GM21367 (cell line): ENCODE measurements around the gene SNX11.
"Not testable (repeated sequence)": the region's sequence is repeated elsewhere in the genome, so short reads cannot be mapped to it uniquely, and the experiment has no call there.

Experiments used
- ATAC-seq: cut with Tn5 transposase; IDR thresholded peaks from one replicate; pipeline ENCODE4 v1.9.1; 2021; ENCODE audit not compliant: unreplicated experiment

The SNX11 gene, protein sequence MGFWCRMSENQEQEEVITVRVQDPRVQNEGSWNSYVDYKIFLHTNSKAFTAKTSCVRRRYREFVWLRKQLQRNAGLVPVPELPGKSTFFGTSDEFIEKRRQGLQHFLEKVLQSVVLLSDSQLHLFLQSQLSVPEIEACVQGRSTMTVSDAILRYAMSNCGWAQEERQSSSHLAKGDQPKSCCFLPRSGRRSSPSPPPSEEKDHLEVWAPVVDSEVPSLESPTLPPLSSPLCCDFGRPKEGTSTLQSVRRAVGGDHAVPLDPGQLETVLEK

DNA sequence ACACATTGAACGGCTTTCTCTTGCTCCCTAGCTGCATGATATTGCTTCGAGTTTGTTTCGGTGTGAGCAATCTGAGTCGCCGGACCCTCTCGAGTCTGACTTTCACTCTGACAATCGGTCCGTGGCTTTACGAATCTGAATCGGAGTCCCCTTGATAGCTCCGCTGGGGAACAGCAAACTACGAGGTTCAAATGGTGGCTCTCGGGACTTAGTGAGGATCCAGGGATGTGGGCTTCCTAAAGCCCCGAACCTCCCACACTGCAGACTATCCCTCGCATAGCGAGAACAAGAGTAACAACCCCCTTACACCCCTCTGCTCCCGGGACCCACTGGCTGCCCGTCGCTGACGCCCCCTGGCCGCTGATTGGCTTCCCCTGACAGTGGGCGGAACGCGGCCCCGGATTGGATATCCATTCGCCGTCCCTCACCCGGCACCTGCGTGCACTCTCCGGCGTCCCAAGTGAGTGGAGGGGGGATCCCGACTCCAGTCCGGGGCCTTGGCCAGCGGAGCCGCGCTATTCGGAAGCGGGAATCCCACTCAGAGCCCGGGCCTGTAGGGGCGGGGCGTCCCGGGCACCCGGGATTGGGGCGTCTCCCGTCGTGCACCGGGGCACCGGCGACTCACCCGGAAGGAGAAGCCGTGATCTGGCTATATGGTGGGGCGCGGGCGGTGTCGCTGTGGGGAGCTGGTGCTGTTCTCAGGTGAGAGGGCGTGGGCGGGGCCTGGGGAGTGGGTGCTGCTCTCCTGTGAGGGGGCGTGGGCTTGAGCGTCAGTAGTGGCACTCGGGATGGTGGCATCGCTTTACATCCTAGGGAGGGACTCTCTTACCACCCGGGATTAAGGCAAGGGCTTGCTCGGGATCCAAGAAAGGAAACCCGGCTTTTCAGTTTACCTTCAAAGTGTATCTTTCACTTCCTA, at the start of gene SNX11:
TSS of gene SNX11 (plus strand) at position 630 of the 919 bp plus-strand sequence. CDS start 4,278 bp downstream, outside the sequence.
- peak; percentile 61 for ATAC-seq

DNA sequence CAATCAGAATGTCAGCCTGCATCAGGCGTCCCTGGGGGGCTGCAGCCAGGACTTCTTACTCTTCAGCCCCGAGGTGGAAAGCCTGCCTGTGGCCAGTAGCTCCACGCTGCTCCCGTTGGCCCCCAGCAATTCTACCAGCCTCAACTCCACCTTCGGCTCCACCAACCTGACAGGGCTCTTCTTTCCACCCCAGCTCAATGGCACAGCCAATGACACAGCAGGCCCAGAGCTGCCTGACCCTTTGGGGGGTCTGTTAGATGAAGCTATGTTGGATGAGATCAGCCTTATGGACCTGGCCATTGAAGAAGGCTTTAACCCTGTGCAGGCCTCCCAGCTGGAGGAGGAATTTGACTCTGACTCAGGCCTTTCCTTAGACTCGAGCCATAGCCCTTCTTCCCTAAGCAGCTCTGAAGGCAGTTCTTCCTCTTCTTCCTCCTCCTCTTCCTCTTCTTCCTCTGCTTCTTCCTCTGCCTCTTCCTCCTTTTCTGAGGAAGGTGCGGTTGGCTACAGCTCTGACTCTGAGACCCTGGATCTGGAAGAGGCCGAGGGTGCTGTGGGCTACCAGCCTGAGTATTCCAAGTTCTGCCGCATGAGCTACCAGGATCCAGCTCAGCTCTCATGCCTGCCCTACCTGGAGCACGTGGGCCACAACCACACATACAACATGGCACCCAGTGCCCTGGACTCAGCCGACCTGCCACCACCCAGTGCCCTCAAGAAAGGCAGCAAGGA, 49.0 kb upstream of the SNX11 start:
- ATAC-seq: no peak

DNA sequence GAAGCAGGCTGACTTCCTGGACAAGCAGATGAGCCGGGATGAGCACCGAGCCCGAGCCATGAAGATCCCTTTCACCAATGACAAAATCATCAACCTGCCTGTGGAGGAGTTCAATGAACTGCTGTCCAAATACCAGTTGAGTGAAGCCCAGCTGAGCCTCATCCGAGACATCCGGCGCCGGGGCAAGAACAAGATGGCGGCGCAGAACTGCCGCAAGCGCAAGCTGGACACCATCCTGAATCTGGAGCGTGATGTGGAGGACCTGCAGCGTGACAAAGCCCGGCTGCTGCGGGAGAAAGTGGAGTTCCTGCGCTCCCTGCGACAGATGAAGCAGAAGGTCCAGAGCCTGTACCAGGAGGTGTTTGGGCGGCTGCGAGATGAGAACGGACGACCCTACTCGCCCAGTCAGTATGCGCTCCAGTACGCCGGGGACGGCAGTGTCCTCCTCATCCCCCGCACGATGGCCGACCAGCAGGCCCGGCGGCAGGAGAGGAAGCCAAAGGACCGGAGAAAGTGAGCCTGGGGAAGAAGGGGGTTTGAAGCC, 48.4 kb upstream of the SNX11 start:
- ATAC-seq: no peak

DNA sequence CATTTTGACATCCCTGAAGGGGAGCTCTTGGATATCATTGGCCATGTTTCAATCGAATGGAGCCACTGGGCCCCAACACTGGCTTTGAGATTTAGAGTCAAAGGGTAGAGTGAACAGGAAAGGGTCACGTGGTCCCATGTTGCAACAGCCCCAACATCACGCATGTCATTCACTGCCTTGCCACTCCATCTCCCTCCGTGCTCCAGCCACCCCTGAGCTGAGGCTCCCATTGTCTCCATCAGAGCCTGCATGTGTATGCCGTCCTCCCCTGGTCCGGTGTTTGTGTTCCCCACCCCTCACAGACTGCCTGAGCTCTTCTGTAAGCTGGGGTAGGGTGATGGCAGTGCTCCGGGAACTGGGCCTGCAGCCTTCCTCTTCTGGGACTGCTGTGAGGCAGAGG, 47.3 kb upstream of the SNX11 start:
- no peak for ATAC-seq

DNA sequence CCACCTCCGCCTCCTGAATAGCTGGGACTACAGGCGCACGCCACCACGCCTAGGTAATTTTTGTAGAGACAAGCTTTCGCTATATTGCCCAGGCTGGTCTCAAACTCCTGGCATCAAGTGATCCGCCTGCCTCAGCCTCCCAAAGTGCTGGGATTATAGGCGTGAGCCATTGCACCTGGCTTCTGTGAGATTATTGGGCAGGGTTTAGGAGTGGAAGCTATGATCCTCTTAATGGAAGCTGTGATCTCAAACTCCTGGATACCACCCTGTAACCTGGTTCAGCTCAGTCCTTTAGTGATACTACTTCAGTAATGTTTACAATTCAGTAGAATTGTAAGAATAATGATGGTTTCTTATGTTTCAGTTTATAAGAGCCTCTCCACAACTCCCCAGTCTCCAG, 45.3 kb upstream of the SNX11 start:
- no peak for ATAC-seq

DNA sequence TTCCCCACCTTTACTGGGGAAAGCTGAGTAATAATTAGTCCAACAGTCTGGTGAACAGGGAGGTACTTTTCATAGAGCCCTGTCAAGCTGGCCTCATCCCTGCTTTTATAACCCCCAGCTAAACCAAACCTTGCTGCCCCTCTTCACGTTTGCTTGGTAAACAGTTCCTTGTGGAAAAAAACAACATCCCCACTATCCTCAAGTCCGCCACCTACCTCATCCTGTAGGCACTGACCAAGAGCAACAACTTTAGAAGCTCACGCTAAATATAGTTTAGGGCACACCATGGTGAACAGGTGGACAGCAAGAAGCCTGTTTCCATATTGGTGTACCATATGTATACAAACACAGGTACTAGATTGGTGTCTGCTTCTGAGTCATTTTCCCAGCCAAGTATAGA, 42.9 kb upstream of the SNX11 start:
- no peak for ATAC-seq

DNA sequence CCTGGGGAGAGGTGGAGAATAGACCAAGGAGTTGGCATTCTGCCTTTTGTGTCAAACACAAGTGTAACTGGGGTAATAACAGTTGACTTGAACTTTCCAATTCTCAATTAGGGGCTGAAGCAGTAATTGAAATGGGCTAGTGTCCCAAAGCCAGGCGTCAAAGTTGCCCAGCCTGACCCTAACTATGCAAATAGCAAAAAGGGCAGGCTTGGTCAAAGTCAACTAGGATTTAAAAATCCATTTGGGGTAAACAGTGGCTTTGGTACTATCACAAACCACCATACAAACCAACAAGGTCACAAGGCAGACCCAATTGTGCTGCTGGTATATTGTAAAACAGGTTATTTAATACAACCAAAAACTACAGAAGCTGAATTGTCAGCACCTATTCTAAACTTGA, 41.4 kb upstream of the SNX11 start:
- ATAC-seq: no peak

DNA sequence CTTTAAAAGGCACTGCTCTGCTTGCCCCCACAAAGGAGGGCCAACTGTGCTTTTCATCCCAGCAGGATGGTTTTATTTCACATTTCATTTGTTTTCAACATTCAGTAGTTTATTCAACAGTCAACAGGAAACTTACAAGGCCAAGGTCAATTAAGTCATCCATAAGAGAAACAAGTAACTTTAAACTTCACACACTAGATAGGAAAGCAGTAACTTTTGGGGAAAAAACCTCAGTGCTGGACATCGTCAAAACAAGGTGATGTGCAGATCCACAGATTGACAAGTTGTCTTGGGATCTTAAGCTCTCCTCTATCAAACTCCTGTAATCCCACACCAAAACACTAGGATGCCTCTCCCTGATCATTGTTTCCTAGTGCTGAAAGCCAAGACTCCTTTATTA, 40.9 kb upstream of the SNX11 start:
- ATAC-seq: no peak

DNA sequence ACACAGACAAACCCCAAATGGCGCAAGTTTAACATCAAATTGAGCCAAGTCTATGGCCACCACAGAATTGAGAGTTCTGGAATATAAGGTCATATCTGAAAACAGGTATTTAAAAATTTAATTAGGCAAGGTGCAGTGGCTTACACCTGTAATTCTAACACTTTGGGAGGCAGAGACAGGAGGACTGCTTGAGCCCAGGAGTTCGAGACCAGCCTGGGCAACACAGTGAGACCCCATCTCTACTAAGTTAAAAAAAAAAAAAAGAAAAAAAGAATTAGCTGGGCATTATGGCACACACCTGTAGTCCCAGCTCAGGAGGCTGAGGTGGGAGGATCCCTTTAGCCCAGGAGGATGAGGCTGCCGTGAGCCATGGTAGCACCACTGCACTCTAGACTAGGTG, 40.3 kb upstream of the SNX11 start:
- no peak for ATAC-seq

DNA sequence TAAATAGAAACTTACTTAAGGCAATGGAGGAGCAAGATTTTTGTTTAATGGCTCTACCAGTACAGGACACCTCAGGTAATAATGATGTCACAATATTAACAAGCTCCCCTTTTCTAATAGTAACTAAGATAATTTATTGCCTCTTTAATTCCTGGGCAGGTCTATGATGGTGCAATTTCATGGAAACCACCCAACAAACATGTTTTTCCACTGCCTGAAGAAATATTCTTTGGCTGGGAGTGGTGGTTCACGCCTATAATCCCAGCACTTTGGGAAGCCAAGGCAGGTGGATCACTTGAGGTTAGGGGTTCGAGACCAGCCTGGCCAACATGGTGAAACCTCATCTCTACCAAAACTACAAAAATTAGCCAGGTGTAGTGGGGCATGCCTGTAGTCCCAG, 39.8 kb upstream of the SNX11 start:
- not testable (repeated sequence) for ATAC-seq

DNA sequence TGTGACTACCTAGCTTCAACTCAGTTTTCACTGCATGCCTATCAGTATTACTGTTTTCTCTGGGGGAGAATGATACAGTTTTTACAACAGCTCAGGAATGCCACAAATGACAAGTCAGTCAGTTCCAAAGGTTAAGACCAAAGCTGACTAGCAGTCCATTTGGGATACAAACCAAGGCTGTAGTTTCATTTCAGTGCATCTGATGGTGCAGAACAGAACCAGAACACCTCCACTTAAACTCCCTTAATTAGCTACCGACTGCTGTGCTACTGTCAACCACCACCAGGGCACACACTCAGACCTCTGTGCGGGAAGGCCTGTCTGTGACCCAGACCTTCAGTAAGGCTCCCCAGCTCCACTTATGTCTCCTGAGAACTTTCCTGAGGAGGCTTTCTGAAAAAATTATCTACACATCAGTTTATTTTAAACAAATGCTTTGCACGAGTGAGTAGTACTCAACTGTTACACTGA, 39.0 kb upstream of the SNX11 start:
- ATAC-seq: no peak

DNA sequence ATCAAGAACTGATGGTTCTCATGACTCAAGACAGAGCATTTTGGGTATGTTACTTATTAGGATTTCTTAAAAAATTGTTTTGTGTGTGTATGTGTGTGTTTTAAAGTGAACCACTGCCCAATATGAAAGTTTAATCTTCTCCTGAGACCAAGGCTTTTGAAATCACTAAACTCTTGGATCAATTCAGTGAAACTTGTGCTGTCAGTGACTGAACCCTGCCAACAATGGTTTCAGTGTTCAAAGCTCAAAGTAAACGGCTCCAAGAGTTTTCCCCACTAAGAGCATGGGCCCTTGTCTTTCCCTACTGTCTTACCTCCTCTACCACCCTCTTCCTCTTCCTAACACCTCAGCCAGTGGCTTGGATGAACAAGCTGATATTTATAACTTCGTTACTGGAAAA, 37.4 kb upstream of the SNX11 start:
- no peak for ATAC-seq

DNA sequence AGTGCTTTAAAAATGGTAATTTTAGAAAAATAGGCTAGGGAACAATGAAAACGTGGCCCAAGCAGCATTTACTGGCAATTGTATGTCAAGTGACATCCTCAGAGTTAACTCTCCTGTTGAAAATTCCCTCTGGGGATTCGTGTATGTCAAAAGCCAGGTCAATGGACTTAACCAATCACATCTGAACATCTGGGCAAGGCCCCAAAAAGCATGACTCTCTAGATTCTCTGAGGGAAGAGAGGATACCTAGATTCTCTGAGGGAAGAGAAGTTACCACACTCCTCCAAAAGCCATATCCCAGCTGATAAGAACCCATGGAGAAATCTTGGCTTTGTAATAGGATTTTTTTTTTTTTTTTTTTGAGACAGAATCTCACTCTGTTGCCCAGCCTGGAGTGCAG, 35.9 kb upstream of the SNX11 start:
- no peak for ATAC-seq

DNA sequence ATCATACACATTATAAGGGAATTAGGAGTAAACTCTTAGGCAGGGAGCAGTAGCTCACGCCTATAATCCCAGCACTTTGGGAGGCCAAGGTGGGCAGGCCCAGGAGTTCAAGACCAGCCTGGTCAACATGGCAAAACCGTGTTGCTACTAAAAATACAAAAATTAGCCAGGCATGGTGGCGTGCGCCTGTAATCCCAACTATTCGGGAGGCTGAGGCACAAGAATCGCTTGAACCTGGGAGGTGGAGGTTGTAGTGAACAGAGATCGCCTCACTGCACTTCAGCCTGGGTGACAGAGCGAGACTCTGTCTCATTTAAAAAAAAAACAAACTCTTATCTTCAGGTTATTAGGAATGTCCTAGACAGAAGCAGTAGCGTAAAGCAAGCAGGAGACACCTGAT, 34.8 kb upstream of the SNX11 start:
- ATAC-seq: not testable (repeated sequence)

DNA sequence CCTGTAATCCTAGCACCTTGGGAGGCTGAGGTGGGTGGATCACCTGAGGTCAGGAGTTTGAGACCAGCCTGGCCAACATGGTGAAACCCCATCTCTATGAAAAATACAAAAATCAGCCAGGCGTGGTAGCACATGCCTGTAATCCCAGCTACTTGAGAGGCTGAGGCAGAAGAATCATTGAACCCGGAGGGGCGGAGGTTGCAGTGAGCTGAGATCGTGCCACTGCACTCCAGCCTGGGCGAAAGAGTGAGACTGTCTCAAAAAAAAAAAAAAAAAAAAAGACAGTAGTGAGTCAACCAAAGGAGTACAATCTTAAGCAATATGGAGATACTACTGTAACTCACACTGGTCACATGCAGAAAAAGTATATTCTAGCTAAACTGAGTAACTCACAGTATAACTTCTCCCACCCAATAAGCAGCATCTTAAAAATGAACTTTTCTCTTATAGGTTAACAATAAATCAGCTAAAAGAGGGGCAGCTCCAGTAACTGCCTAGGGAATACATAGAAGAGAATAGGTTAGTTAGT, 33.9 kb upstream of the SNX11 start:
- ATAC-seq: not testable (repeated sequence)

DNA sequence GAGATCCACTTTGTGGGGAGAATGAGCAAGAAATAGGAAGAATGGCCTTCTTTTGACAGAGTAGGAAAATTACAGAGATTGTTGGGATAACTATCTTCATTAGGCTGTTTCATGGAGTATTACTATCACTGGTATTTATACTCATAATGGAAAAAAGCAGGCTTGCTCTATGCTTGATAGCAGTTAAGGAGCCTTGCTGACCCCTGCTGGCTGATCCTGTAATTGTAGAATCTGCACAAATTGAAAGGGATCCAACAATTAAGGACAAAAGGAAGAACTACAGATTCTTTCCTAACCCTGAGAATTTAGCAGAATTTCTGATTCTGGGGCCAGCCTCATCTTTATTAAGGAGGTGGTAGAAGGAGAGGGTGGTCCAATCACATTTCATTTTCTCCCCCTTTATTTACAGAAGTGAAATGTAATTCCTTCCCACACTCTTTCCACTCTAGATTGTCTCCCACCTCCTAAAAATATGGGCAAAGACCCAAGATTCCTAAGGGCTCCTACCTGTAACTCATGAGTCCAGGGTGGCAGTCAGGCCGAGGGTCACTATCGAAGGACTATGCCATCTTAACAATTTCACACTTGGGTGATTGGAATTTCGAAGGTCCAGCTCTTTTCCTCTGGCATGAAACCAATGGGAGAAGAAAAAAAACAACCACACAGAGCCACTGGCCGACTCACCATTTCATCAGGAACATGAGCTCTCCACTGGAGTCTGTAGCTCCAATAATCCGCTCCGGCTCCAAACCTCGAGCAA, 33.1 kb upstream of the SNX11 start:
- ATAC-seq: no peak

DNA sequence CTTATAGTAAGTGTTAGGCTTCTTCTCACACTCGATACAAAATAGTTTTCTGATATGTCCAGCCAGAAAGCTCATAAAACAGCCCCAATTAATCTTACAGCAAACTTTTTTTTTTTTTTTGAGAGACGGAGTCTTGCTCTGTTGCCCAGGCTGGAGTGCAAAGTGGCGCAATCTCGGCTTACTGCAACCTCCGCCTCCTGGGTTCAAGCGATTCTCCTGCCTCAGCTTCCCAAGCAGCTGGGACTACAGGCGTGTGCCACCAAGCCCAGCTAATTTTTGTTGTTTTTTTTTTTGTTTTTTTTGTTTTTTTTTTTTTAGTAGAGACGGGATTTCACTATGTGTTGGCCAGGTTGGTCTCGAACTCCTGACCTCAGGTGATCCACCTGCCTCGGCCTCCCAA, 30.4 kb upstream of the SNX11 start:
- ATAC-seq: not testable (repeated sequence)

DNA sequence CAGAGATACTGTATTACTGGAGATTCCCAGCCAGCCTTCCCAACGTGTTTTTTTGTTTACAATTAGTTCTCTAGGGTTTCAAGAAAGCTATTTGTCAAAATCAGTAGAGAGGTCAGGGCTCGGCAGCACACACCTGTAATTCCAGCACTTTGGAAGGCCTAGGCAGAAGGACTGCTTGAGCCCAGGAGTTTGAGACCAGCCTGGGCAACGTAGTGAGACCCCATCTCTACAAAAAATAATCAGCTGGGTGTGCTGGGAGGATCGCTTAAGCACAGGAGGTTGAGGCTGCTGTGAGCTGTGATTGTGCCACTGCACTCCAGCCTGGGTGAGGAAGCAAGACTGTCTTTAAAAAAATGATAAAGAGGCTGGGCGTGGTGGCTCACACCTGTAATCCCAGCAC, 25.7 kb upstream of the SNX11 start:
- no peak for ATAC-seq

DNA sequence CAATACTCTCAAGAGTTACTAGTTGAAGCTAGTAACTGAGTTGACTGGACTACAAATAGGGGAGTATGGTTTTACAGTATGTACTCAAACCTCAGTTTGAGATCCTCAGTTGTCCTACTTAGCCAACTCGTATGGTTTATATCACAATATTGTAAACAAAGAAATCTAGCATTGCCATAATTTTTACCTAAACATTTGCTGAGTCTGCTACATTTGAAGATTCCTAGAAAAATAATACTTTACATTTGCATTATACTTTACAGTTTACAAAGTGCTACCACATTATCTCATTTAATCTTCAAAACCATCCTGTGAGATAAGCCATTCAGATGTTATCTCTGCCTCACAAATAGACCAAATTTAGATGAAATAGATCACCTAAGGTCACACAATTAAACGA, 22.6 kb upstream of the SNX11 start:
- no peak for ATAC-seq

DNA sequence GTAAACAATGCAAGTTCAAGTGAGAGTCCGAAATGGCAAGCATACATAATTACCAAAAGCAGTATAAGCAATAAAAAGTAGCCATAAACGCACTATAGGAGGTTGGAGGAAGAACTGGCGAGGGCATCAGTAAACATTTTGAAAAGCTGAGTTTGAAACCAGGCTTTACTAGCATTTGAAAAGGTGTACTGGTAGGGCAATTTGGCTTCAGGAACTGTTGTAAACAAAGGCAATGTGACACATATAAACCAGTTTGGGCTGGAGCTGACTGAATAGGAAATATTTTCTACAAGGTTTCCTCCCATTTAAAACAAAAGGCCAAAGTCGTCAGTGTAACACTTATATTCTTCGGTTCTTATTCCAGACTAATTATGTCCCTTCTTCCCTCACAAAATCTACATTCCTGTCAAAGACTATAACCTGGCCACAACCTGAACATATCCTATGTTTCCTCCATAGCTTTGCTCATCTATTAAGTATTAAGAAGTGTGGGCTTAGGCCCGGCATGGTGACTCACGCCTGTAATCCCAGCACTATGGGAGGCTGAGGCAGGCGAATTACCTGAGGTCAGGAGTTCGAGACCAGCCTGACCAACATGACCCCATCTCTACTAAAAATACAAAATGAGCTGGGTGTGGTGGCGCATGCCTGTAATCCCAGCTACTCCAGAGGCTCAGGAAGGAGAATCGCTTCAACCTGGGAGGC, 14.1 kb upstream of the SNX11 start:
- no peak for ATAC-seq
